ENCODE measurements around the gene METRN.
A peak's percentile ranks its signal among the peaks of the same experiment; 100 is the strongest.

METRN gene

GRCh38 chr16:714558-715476, at the start of gene METRN:
TSS of gene METRN (plus strand) at chr16:715118. CDS start at chr16:715290, 172 bp downstream.
- Mint-ChIP-seq H3K9me3 (no peaks in the 10 kb centered on the region), H3K4me1 (peaks cover 26% of the 10 kb centered on the region), H3K4me3 (peak within 1 kb of the TSS; percentile 39), H3K36me3 (no peaks in the 10 kb centered on the region), H3K27me3 (peaks cover 38% of the 10 kb centered on the region), H3K27ac (no peak within 1 kb of the TSS)
- peak; percentile 93 for ATAC-seq

GRCh38 chr16:666572-666971, 48.3 kb upstream of the METRN start:
- H3K36me3 Mint-ChIP-seq = peaks cover 18% of the 10 kb centered on the region
- no peak overlapping the region for H3K27ac Mint-ChIP-seq
- H3K9me3 Mint-ChIP-seq = no peaks in the 10 kb centered on the region
- H3K4me1 Mint-ChIP-seq = peaks cover 8% of the 10 kb centered on the region
- H3K27me3 Mint-ChIP-seq = no peaks in the 10 kb centered on the region
- ATAC-seq = no peak
- no peak overlapping the region for H3K4me3 Mint-ChIP-seq

- H3K36me3 Mint-ChIP-seq = peaks cover 22% of the 10 kb centered on the region
- H3K9me3 Mint-ChIP-seq = no peaks in the 10 kb centered on the region
- H3K27me3 Mint-ChIP-seq = no peaks in the 10 kb centered on the region
- H3K4me1 Mint-ChIP-seq = peaks cover 7% of the 10 kb centered on the region
- no peak for ATAC-seq
- H3K4me3 Mint-ChIP-seq = no peak overlapping the region
- H3K27ac Mint-ChIP-seq = peak overlapping the region; percentile 82
These were observed 47.7 kb upstream of the METRN start for GRCh38 chr16:667113-667779.

- H3K4me1 Mint-ChIP-seq = peaks cover 7% of the 10 kb centered on the region
- peak; percentile 96 for ATAC-seq
These were observed 47.0 kb upstream of the METRN start, which contains the start of gene RHOT2 for GRCh38 chr16:667780-668518. TSS of gene RHOT2 (plus strand) at chr16:668132. CDS start at chr16:668200, 68 bp downstream.

GRCh38 chr16:668519-669171, 46.3 kb upstream of the METRN start:
- no peaks in the 10 kb centered on the region for H3K9me3 Mint-ChIP-seq
- H3K27ac Mint-ChIP-seq = peak overlapping the region; percentile 82
- peak; percentile 0 for ATAC-seq
- H3K4me1 Mint-ChIP-seq = peaks cover 7% of the 10 kb centered on the region
- peak overlapping the region; percentile 82 for H3K4me3 Mint-ChIP-seq
- H3K36me3 Mint-ChIP-seq = peaks cover 28% of the 10 kb centered on the region
- no peaks in the 10 kb centered on the region for H3K27me3 Mint-ChIP-seq

More at GRCh38 chr16:667780-668518, 47.0 kb upstream of the METRN start, which contains the start of gene RHOT2:
- peaks cover 26% of the 10 kb centered on the region for H3K36me3 Mint-ChIP-seq
- H3K9me3 Mint-ChIP-seq = no peaks in the 10 kb centered on the region
- peak within 1 kb of the TSS; percentile 82 for H3K27ac Mint-ChIP-seq
- H3K4me3 Mint-ChIP-seq = peak within 1 kb of the TSS; percentile 82
- no peaks in the 10 kb centered on the region for H3K27me3 Mint-ChIP-seq

- Mint-ChIP-seq H3K27me3 (peaks cover 2% of the 10 kb centered on the region), H3K4me3 (peak overlapping the region; percentile 58), H3K36me3 (peaks cover 34% of the 10 kb centered on the region), H3K27ac (no peak overlapping the region), H3K4me1 (peaks cover 9% of the 10 kb centered on the region), H3K9me3 (no peaks in the 10 kb centered on the region)
- no peak for ATAC-seq
These were observed 45.3 kb upstream of the METRN start for GRCh38 chr16:669666-670065.

GRCh38 chr16:670485-671352, 44.2 kb upstream of the METRN start:
- peaks cover 16% of the 10 kb centered on the region for H3K4me1 Mint-ChIP-seq
- H3K9me3 Mint-ChIP-seq = no peaks in the 10 kb centered on the region
- H3K27me3 Mint-ChIP-seq = peaks cover 13% of the 10 kb centered on the region
- no peak overlapping the region for H3K27ac Mint-ChIP-seq
- no peak for ATAC-seq
- H3K36me3 Mint-ChIP-seq = peaks cover 38% of the 10 kb centered on the region
- no peak overlapping the region for H3K4me3 Mint-ChIP-seq

GRCh38 chr16:671353-672131, 43.4 kb upstream of the METRN start:
- peaks cover 16% of the 10 kb centered on the region for H3K4me1 Mint-ChIP-seq
- H3K9me3 Mint-ChIP-seq = no peaks in the 10 kb centered on the region
- no peak overlapping the region for H3K27ac Mint-ChIP-seq
- H3K36me3 Mint-ChIP-seq = peaks cover 38% of the 10 kb centered on the region
- peaks cover 13% of the 10 kb centered on the region for H3K27me3 Mint-ChIP-seq
- no peak for ATAC-seq
- no peak overlapping the region for H3K4me3 Mint-ChIP-seq

- Mint-ChIP-seq H3K4me3 (no peak overlapping the region), H3K27ac (no peak overlapping the region), H3K27me3 (peaks cover 13% of the 10 kb centered on the region), H3K4me1 (peaks cover 16% of the 10 kb centered on the region), H3K36me3 (peaks cover 38% of the 10 kb centered on the region), H3K9me3 (no peaks in the 10 kb centered on the region)
- ATAC-seq = no peak
These were observed 42.5 kb upstream of the METRN start for GRCh38 chr16:672371-672770.

- no peak overlapping the region for H3K4me3 Mint-ChIP-seq
- no peak for ATAC-seq
- peaks cover 13% of the 10 kb centered on the region for H3K27me3 Mint-ChIP-seq
- no peak overlapping the region for H3K27ac Mint-ChIP-seq
- no peaks in the 10 kb centered on the region for H3K9me3 Mint-ChIP-seq
- peaks cover 38% of the 10 kb centered on the region for H3K36me3 Mint-ChIP-seq
- peaks cover 17% of the 10 kb centered on the region for H3K4me1 Mint-ChIP-seq
These were observed 42.1 kb upstream of the METRN start for GRCh38 chr16:672851-673250.

- no peaks in the 10 kb centered on the region for H3K9me3 Mint-ChIP-seq
- peaks cover 13% of the 10 kb centered on the region for H3K27me3 Mint-ChIP-seq
- H3K4me3 Mint-ChIP-seq = no peak overlapping the region
- no peak for ATAC-seq
- H3K4me1 Mint-ChIP-seq = peaks cover 23% of the 10 kb centered on the region
- no peak overlapping the region for H3K27ac Mint-ChIP-seq
- H3K36me3 Mint-ChIP-seq = peaks cover 38% of the 10 kb centered on the region
These were observed 41.4 kb upstream of the METRN start for GRCh38 chr16:673399-673991.

GRCh38 chr16:674214-674881, 40.6 kb upstream of the METRN start:
- Mint-ChIP-seq H3K4me1 (peaks cover 24% of the 10 kb centered on the region), H3K27me3 (peaks cover 13% of the 10 kb centered on the region), H3K36me3 (peaks cover 38% of the 10 kb centered on the region), H3K27ac (no peak overlapping the region), H3K4me3 (peak overlapping the region; percentile 58), H3K9me3 (no peaks in the 10 kb centered on the region)
- no peak for ATAC-seq
